ENCODE measurements around the gene TPRA1.

DNA sequence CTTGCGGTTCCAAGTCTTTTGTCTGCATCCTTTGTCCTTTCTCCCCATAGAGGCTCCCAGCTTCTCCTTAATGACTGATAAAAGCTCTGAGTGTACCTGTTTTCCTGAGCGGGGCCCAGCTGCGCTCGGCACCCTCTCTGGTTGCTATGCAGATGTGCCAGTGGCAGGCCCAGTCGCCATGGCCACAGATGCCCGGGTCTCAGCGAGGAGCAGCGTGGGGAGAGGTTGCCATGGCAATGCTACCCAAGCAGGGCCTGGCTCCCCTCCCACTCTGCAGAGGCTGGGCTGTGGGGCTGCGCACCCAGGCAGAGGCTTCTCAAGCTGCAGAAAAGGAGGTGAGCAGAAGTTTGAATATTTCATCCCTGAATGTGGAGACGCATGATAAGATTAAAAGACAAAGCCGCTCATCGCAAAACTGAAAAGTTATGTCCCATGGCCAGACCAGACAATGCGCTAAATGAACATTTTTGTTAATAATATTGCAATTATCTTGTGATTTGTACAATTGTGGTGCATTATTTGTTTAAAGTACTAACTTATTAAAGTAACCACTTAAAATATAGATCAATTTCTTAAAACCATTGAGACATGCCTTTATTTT lies 66.1 kb downstream of the TPRA1 start:
- TF ChIP-seq TAF1 (IDR thresholded peaks at IDR 0.05; ENCODE audit: low read depth, low read length) (no peak), POLR2AphosphoS5 (IDR thresholded peaks at IDR 0.05; ENCODE audit: low read depth, low read length) (no peak), POLR2A (IDR thresholded peaks at IDR 0.05; ENCODE audit: low read depth, low read length) (no peak), SPI1 (IDR thresholded peaks at IDR 0.05; ENCODE audit: low read depth, low read length) (no peak), POU2F2 (IDR thresholded peaks at IDR 0.05; ENCODE audit: low read depth, low read length) (no peak), PAX5 (IDR thresholded peaks at IDR 0.05; ENCODE audit: insufficient read depth, low read length, severe bottlenecking) (no peak)

Data from GM12891 (cell line).